ENCODE data around the gene SYNGR2. TPM values are rescaled to one million over a fixed set of nuclear protein-coding genes. Genes with fewer than 3 reads are reported as not detected.

Gene SYNGR2
- total and polyA plus RNA-seq, 2 of the 8 experiments (the other 6 are each of a cell fraction or from before 2014, with no cell fraction given) = 50.0 to 139 TPM

- H3K27ac ChIP-seq (ENCODE audit: low read depth, low read length) = no peak overlapping the region
- H3K23me2 ChIP-seq (ENCODE audit: low read depth, low read length) = no peaks in the 10 kb centered on the region
- TF ChIP-seq, protein P1, sequence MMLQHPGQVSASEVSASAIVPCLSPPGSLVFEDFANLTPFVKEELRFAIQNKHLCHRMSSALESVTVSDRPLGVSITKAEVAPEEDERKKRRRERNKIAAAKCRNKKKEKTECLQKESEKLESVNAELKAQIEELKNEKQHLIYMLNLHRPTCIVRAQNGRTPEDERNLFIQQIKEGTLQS (IDR thresholded peaks at IDR 0.05; ENCODE audit: insufficient read depth, low read depth, low read length) = no peak
- TF ChIP-seq, protein P2, sequence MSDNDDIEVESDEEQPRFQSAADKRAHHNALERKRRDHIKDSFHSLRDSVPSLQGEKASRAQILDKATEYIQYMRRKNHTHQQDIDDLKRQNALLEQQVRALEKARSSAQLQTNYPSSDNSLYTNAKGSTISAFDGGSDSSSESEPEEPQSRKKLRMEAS (IDR thresholded peaks at IDR 0.05) = no peak
- no peak for TF ChIP-seq PHF8 (conservative IDR thresholded peaks at IDR 0.05; ENCODE audit: low read depth, low read length)
- H3K23ac ChIP-seq (ENCODE audit: insufficient read length) = no peak overlapping the region
- H4K91ac ChIP-seq (replicated peaks; ENCODE audit: insufficient read length, low read length) = no peak overlapping the region
- no peak overlapping the region for H2BK20ac ChIP-seq (ENCODE audit: low read length)
- no peak overlapping the region for H2AFZ ChIP-seq (ENCODE audit: low read length)
- H3K4me2 ChIP-seq (ENCODE audit: insufficient read depth in 1 of 2, low read depth in 2 of 2, low read length in 2 of 2) = no peak overlapping the region
- H3K9ac ChIP-seq (replicated peaks in 1 of 4; ENCODE audit: extremely low read depth in 1 of 4, low read depth in 3 of 4, low read length in 3 of 4) = no peak overlapping the region
- no peak overlapping the region for H3K14ac ChIP-seq (ENCODE audit: insufficient read length)
- H3K27me3 ChIP-seq (replicated peaks in 1 of 4; ENCODE audit: control insufficient read depth in 3 of 4, extremely low read depth in 1 of 4, insufficient read depth in 3 of 4, low read length in 3 of 4) = no peaks in the 10 kb centered on the region; a peak in 1 of 7 replicates
- H4K8ac ChIP-seq (ENCODE audit: extremely low read depth, insufficient read depth, low read length) = no peak overlapping the region
- no peaks in the 10 kb centered on the region for H3K9me3 ChIP-seq (ENCODE audit: insufficient read depth in 2 of 2, low read depth in 1 of 2, low read length in 1 of 2)
- H3K18ac ChIP-seq (ENCODE audit: extremely low read depth, low read length) = no peak overlapping the region
- no peak overlapping the region for H2BK15ac ChIP-seq (ENCODE audit: low read length)
- no peak overlapping the region for H2BK120ac ChIP-seq (replicated peaks; ENCODE audit: low read depth, low read length)
- H4K5ac ChIP-seq (ENCODE audit: insufficient read length, low read depth, low read length) = no peak overlapping the region
- ChIA-PET CTCF (ENCODE audit: partially characterized antibody) (interaction anchor here (1.3 to 10.0 kb wide), 2 partner anchors 39 to 43 kb away, joined by 3 to 87 read pairs; no protein-coding TSS in a partner anchor), POLR2A (ENCODE audit: partially characterized antibody) (interaction anchor here (0.8 to 1.9 kb wide), 3 partner anchors 10 to 53 kb away, joined by 3 to 8 read pairs (median 4); no protein-coding TSS in a partner anchor)
- peaks cover 8% of the 10 kb centered on the region for H3K79me1 ChIP-seq (ENCODE audit: low read depth, low read length)
- H2AK5ac ChIP-seq (ENCODE audit: low read depth, low read length) = no peak overlapping the region
- peaks cover 0 to 8% (median 2%) of the 10 kb centered on the region in 4 experiments; a peak in 6 of 7 replicates for H3K4me1 ChIP-seq (replicated peaks in 1 of 4; ENCODE audit: control insufficient read depth in 3 of 4, insufficient read depth in 4 of 4, low read length in 3 of 4)
- DNase-seq (ENCODE audit: low read depth in 1 of 2, low spot score in 2 of 2) = no peak
- H3K36me3 ChIP-seq (ENCODE audit: control insufficient read depth in 2 of 4, insufficient read depth in 4 of 4, low read length in 3 of 4) = peaks cover 31 to 78% (median 54%) of the 10 kb centered on the region in 4 experiments
- H2BK5ac ChIP-seq (ENCODE audit: low read depth, low read length) = no peak overlapping the region
- no peak for FAIRE-seq
- no peak overlapping the region for H2BK12ac ChIP-seq (ENCODE audit: low read depth, low read length)
- H4K20me1 ChIP-seq (replicated peaks in 1 of 2; ENCODE audit: control insufficient read depth in 1 of 2, insufficient read depth in 2 of 2, low read length in 2 of 2) = peaks cover 10 to 16% of the 10 kb centered on the region in 2 experiments
- no peak overlapping the region for H3K4ac ChIP-seq (replicated peaks; ENCODE audit: insufficient read length, low read depth, low read length)
- 92% methylated on average over 14 of the region's 14 CpGs; no CpG with 5 or more reads in 1 of the 2 experiments for WGBS, 2 experiments (ENCODE audit: extremely low coverage in 1 of 2, insufficient coverage in 1 of 2, insufficient read length in 1 of 2, insufficient replicate concordance in 2 of 2, low coverage in 1 of 2, low lambda C conversion rate in 2 of 2, missing lambda C conversion rate in 1 of 2)
- H3K4me3 ChIP-seq (ENCODE audit: extremely low read depth in 1 of 4, insufficient read depth in 2 of 4, low read depth in 3 of 4, low read length in 4 of 4) = no peak overlapping the region
- no peak overlapping the region for H3K56ac ChIP-seq (replicated peaks; ENCODE audit: insufficient read length, low read depth, low read length)
- peaks cover 0 to 10% of the 10 kb centered on the region in 2 experiments; a peak in 2 of 4 replicates for H3K79me2 ChIP-seq (ENCODE audit: control insufficient read depth in 1 of 2, insufficient read depth in 2 of 2, low read length in 2 of 2)
Measured at GRCh38 chr17:78180083-78180482, 11.7 kb downstream of the SYNGR2 start.

Data from H1 (cell line).